HEK293 (cell line): ENCODE data around the gene CEP85L.

Source experiments
- CTCF ChIA-PET: fragments of 350-600 bp; formaldehyde crosslinking; extraction: SDS; loops from one replicate; lab custom pipeline; 2021; ENCODE audit warnings: antibody characterized with exemption; lab: Yijun Ruan, JAX
- POLR2A ChIA-PET: fragments of 300-600 bp; formaldehyde crosslinking; extraction: SDS; loops from one replicate; lab custom pipeline; 2020; ENCODE audit warnings: antibody characterized with exemption, inconsistent platforms; lab: Yijun Ruan, JAX
- H3K27ac ChIP-seq: fragments of 200-500 bp; sonication (Bioruptor generic); 2 replicates; pipeline ENCODE4 v1.5.1; 2014; ENCODE audit warnings: low read depth, low read length, control low read depth, inconsistent platforms; ENCODE audit errors: extremely low read depth
- H3K36me3 ChIP-seq, 2 experiments: fragments of 200-500 bp in 1 of 2; sonication (Bioruptor generic) in 1 of 2; 1 replicate in 1 of 2; 2 replicates in 1 of 2; pipeline ENCODE4 v1.5.1; 2014 to 2017; ENCODE audit warnings: inconsistent platforms in 2 of 2, low read length in 2 of 2; ENCODE audit not compliant: control insufficient read depth in 2 of 2, insufficient read depth in 1 of 2
- H3K4me1 ChIP-seq: fragments of 200-500 bp; sonication (Bioruptor generic); 2 replicates; pipeline ENCODE4 v1.5.1; 2014; ENCODE audit warnings: mild to moderate bottlenecking, low read length, inconsistent platforms; ENCODE audit not compliant: control insufficient read depth, insufficient read depth
- H3K4me3 ChIP-seq: 2 replicates; pipeline ENCODE4 v1.5.1; 2011; ENCODE audit warnings: low read depth, mild to moderate bottlenecking, control low read depth, low read length, moderate library complexity
- H3K9me3 ChIP-seq: fragments of 200-500 bp; sonication (Bioruptor generic); 2 replicates; pipeline ENCODE4 v1.5.1; 2014; ENCODE audit warnings: low read depth, low read length, inconsistent platforms; ENCODE audit not compliant: control insufficient read depth, insufficient read depth
- BCL6B ChIP-seq: fragments of 450-650 bp; formaldehyde crosslinking; IDR thresholded peaks from 2 replicates; pipeline ENCODE4 v1.5.1; 2017; ENCODE audit warnings: missing biosample characterization, missing genetic modification characterization
- GLI2 ChIP-seq: fragments of 450-650 bp; formaldehyde crosslinking; IDR thresholded peaks from 2 replicates; pipeline ENCODE4; 2017; ENCODE audit warnings: missing biosample characterization, missing genetic modification characterization, low read depth, borderline replicate concordance
- KLF16 ChIP-seq: fragments of 450-650 bp; formaldehyde crosslinking; IDR thresholded peaks from 2 replicates; pipeline ENCODE4 v1.5.1; 2017; ENCODE audit warnings: missing biosample characterization, missing genetic modification characterization
- PATZ1 ChIP-seq: fragments of 450-650 bp; formaldehyde crosslinking; IDR thresholded peaks from 2 replicates; pipeline ENCODE4 v1.5.1; 2016; ENCODE audit warnings: missing biosample characterization, missing genetic modification characterization
- REPIN1 ChIP-seq: fragments of 450-650 bp; formaldehyde crosslinking; IDR thresholded peaks from 2 replicates; pipeline ENCODE4 v1.5.1; 2017; ENCODE audit warnings: missing biosample characterization, missing genetic modification characterization, low read depth
- SP3 ChIP-seq: fragments of 450-650 bp; formaldehyde crosslinking; IDR thresholded peaks from 2 replicates; pipeline ENCODE4 v1.5.1; 2016; ENCODE audit warnings: missing biosample characterization, missing genetic modification characterization
- ZBTB21 ChIP-seq: fragments of 450-650 bp; formaldehyde crosslinking; IDR thresholded peaks from 2 replicates; pipeline ENCODE4 v1.5.1; 2017; ENCODE audit warnings: missing biosample characterization, missing genetic modification characterization
- ZNF112 ChIP-seq: fragments of 450-650 bp; formaldehyde crosslinking; IDR thresholded peaks from 2 replicates; pipeline ENCODE4 v1.5.0; 2017; ENCODE audit warnings: missing biosample characterization, missing genetic modification characterization
- ZNF121 ChIP-seq: fragments of 450-650 bp; formaldehyde crosslinking; IDR thresholded peaks from 2 replicates; pipeline ENCODE4 v1.5.1; 2016; ENCODE audit warnings: missing biosample characterization, missing genetic modification characterization
- ZNF184 ChIP-seq: fragments of 450-650 bp; IDR thresholded peaks from 2 replicates; pipeline ENCODE4 v1.5.1; 2018; ENCODE audit warnings: missing biosample characterization, mild to moderate bottlenecking, missing genetic modification characterization
- ZNF202 ChIP-seq: fragments of 450-650 bp; formaldehyde crosslinking; IDR thresholded peaks from 2 replicates; pipeline ENCODE4 v1.5.1; 2016; ENCODE audit warnings: missing biosample characterization, missing genetic modification characterization, borderline replicate concordance
- ZNF223 ChIP-seq: fragments of 450-650 bp; formaldehyde crosslinking; IDR thresholded peaks from 2 replicates; pipeline ENCODE4 v1.5.1; 2016; ENCODE audit warnings: missing biosample characterization, missing genetic modification characterization
- ZNF302 ChIP-seq: fragments of 450-650 bp; formaldehyde crosslinking; IDR thresholded peaks from 2 replicates; pipeline ENCODE4 v1.5.1; 2016; ENCODE audit warnings: missing biosample characterization, missing genetic modification characterization, low read depth
- ZNF335 ChIP-seq: fragments of 450-650 bp; formaldehyde crosslinking; conservative IDR thresholded peaks from 2 replicates; pipeline ENCODE4 v1.5.1; 2016; ENCODE audit warnings: missing biosample characterization, missing genetic modification characterization
- ZNF580 ChIP-seq: fragments of 450-650 bp; formaldehyde crosslinking; IDR thresholded peaks from 2 replicates; pipeline ENCODE4 v1.5.1; 2016; ENCODE audit warnings: missing biosample characterization, missing genetic modification characterization
- ZNF610 ChIP-seq: fragments of 450-650 bp; formaldehyde crosslinking; IDR thresholded peaks from 2 replicates; pipeline ENCODE4 v1.5.1; 2016; ENCODE audit warnings: missing biosample characterization, missing genetic modification characterization, borderline replicate concordance
- ZNF654 ChIP-seq: fragments of 450-650 bp; formaldehyde crosslinking; IDR thresholded peaks from 2 replicates; pipeline ENCODE4 v1.5.1; 2016; ENCODE audit warnings: low read depth, missing biosample characterization, missing genetic modification characterization
- ZNF785 ChIP-seq: fragments of 450-650 bp; formaldehyde crosslinking; IDR thresholded peaks from 2 replicates; pipeline ENCODE4 v1.5.1; 2016; ENCODE audit warnings: missing biosample characterization, missing genetic modification characterization
- ZNF791 ChIP-seq: fragments of 450-650 bp; formaldehyde crosslinking; IDR thresholded peaks from 2 replicates; pipeline ENCODE4 v1.5.1; 2016; ENCODE audit warnings: missing biosample characterization, missing genetic modification characterization
- TF ChIP-seq, protein P1 (sequence below): fragments of 450-650 bp; formaldehyde crosslinking; IDR thresholded peaks from 2 replicates; pipeline ENCODE4 v1.5.1; 2017; ENCODE audit warnings: missing biosample characterization, mild to moderate bottlenecking, missing genetic modification characterization, moderate library complexity
- TF ChIP-seq, protein P2 (sequence below): fragments of 450-650 bp; formaldehyde crosslinking; IDR thresholded peaks from 2 replicates; pipeline ENCODE4 v1.5.0; 2017; ENCODE audit warnings: missing biosample characterization, missing genetic modification characterization, borderline replicate concordance
- TF ChIP-seq, protein P3 (sequence below): fragments of 450-650 bp; formaldehyde crosslinking; IDR thresholded peaks from 2 replicates; pipeline ENCODE4 v1.5.1; 2016; ENCODE audit warnings: missing biosample characterization, missing genetic modification characterization

The CEP85L gene

DNA sequence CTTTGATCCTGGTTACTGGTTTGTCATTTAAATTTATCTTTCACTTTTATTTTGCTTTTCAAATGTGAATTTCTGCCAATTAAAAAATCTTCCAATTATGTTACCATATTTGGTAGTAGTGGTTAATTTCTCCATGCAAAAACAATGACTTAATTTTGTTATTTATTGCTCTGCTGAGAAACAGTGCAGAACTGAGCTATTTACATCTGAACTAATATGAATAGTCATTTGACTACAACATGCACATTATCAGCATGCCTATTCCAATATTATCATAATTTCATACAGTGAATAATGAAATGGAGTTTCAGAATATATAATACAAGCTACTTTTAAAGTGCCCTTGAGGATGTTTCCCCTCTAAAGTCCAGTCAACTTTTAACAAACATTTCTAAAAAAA lies 102.8 kb downstream of the CEP85L start (continued):
- TF ChIP-seq, protein P1, sequence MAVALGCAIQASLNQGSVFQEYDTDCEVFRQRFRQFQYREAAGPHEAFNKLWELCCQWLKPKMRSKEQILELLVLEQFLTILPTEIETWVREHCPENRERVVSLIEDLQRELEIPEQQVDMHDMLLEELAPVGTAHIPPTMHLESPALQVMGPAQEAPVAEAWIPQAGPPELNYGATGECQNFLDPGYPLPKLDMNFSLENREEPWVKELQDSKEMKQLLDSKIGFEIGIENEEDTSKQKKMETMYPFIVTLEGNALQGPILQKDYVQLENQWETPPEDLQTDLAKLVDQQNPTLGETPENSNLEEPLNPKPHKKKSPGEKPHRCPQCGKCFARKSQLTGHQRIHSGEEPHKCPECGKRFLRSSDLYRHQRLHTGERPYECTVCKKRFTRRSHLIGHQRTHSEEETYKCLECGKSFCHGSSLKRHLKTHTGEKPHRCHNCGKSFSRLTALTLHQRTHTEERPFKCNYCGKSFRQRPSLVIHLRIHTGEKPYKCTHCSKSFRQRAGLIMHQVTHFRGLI (tag by site-specific recombination), result no peak

GRCh38 chr6:118548136-118548535 lies 103.3 kb downstream of the CEP85L start, which contains the start of gene PLN:
PLN (plus strand) TSS chr6:118548296; CDS start chr6:118558922, 10,626 bp downstream.
- Histone ChIP-seq H3K4me1 (peaks cover 6% of the 10 kb centered on the region), H3K4me3 (no peak within 1 kb of the TSS), H3K36me3 (no peaks in the 10 kb centered on the region), H3K27ac (no peak within 1 kb of the TSS), H3K9me3 (no peaks in the 10 kb centered on the region)
- TF ChIP-seq GLI2 (no peak), ZNF610 (tag by site-specific recombination) (no peak), ZNF202 (tag by site-specific recombination) (no peak), PATZ1 (tag by site-specific recombination) (no peak), ZNF223 (tag by site-specific recombination) (no peak), ZNF121 (tag by site-specific recombination) (no peak), ZNF112 (tag by site-specific recombination) (no peak), ZNF785 (tag by site-specific recombination) (no peak), ZNF791 (tag by site-specific recombination) (no peak), ZNF580 (no peak), ZNF335 (tag by site-specific recombination) (no peak), KLF16 (tag by site-specific recombination) (no peak), ZBTB21 (no peak), ZNF184 (no peak)
- TF ChIP-seq, protein P2, sequence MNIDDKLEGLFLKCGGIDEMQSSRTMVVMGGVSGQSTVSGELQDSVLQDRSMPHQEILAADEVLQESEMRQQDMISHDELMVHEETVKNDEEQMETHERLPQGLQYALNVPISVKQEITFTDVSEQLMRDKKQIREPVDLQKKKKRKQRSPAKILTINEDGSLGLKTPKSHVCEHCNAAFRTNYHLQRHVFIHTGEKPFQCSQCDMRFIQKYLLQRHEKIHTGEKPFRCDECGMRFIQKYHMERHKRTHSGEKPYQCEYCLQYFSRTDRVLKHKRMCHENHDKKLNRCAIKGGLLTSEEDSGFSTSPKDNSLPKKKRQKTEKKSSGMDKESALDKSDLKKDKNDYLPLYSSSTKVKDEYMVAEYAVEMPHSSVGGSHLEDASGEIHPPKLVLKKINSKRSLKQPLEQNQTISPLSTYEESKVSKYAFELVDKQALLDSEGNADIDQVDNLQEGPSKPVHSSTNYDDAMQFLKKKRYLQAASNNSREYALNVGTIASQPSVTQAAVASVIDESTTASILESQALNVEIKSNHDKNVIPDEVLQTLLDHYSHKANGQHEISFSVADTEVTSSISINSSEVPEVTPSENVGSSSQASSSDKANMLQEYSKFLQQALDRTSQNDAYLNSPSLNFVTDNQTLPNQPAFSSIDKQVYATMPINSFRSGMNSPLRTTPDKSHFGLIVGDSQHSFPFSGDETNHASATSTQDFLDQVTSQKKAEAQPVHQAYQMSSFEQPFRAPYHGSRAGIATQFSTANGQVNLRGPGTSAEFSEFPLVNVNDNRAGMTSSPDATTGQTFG (tag by site-specific recombination), result no peak
- POLR2A ChIA-PET, result no interaction called here
- CTCF ChIA-PET, result interaction anchor here (0.6 to 2.6 kb wide), 5 partner anchors 16 to 594 kb away, joined by 3 to 11 read pairs (median 5); no protein-coding TSS in a partner anchor

- CTCF ChIA-PET, result interaction anchor here (1.0 to 2.2 kb wide), 2 partner anchors 33 to 261 kb away, joined by 4 to 12 read pairs; no protein-coding TSS in a partner anchor
- Histone ChIP-seq H3K4me3 (no peak overlapping the region), H3K4me1 (peaks cover 6% of the 10 kb centered on the region), H3K27ac (no peak overlapping the region), H3K36me3 (no peaks in the 10 kb centered on the region), H3K9me3 (no peaks in the 10 kb centered on the region)
- POLR2A ChIA-PET, result no interaction called here
- TF ChIP-seq ZNF302 (tag by site-specific recombination) (no peak), ZNF654 (no peak), REPIN1 (tag by site-specific recombination) (no peak), SP3 (tag by site-specific recombination) (no peak), ZNF580 (no peak), BCL6B (tag by site-specific recombination) (no peak)
- TF ChIP-seq, protein P3, sequence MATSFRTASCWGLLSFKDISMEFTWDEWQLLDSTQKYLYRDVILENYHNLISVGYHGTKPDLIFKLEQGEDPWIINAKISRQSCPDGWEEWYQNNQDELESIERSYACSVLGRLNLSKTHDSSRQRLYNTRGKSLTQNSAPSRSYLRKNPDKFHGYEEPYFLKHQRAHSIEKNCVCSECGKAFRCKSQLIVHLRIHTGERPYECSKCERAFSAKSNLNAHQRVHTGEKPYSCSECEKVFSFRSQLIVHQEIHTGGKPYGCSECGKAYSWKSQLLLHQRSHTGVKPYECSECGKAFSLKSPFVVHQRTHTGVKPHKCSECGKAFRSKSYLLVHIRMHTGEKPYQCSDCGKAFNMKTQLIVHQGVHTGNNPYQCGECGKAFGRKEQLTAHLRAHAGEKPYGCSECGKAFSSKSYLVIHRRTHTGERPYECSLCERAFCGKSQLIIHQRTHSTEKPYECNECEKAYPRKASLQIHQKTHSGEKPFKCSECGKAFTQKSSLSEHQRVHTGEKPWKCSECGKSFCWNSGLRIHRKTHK (tag by site-specific recombination), result no peak
These were observed 104.5 kb downstream of the CEP85L start for GRCh38 chr6:118546880-118547218.
